Adrenal gland (tissue), 5 donors: ENCODE data around the gene RNU6-8.

Source experiments
- CTCF ChIP-seq, 6 experiments: fragments of 450-650 bp in 4 of 6; fragments of 200-600 bp in 2 of 6; sonication (generic) in 1 of 6; IDR thresholded peaks; 1 replicate in 5 of 6; 2 replicates in 1 of 6; pipeline versions ENCODE4 v1.5.1 to v1.8.0; 2016 to 2021; ENCODE audit warnings: antibody characterized with exemption in 6 of 6, mild to moderate bottlenecking in 2 of 6, moderate library complexity in 1 of 6
- POLR2A ChIP-seq, 2 donors: fragments of 450-650 bp; IDR thresholded peaks; one replicate each; pipeline ENCODE4 v1.6.1; 2017; ENCODE audit warnings: antibody characterized with exemption in 2 of 2, mild to moderate bottlenecking in 2 of 2, moderate library complexity in 1 of 2
- donor health status: DM: no; HTN: no; CAD: no.

GRCh38 chr14:32203928-32204357 lies 874 bp upstream of the RNU6-8 start:
- no peak for TF ChIP-seq CTCF (IDR thresholded peaks at IDR 0.05)
- no peak for TF ChIP-seq POLR2A (IDR thresholded peaks at IDR 0.05)
